ENCODE results near the gene TMEM186. TPM values are rescaled to one million over a fixed set of nuclear protein-coding genes. Genes with fewer than 3 reads are reported as not detected.

Gene TMEM186
- total and polyA plus RNA-seq, 2 experiments from 2014 or later: 8.3 to 14.8 TPM

DNA sequence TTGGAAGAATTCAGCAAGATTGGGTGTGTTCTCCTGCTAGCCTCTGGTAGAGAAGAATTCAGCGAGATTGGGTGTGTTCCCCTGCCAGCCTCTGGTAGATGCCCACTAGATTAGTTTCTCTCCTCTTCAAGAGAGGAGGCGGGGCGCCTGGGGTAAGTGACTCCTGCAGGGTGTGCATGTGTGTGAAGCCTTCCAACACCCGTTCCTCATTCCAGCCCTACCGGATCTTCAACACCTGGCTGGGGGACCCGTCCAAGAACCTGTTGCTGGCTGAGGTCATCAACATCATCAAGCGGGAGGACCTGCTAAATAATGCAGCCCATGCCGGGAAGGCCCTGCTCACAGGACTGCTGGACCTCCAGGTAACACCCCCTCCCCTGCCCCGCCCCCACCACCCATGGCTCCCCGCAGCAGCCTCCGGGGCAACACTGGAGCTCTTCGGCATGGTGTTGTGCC, 21.3 kb downstream of the TMEM186 start (continued):
- TF ChIP-seq, protein P1, sequence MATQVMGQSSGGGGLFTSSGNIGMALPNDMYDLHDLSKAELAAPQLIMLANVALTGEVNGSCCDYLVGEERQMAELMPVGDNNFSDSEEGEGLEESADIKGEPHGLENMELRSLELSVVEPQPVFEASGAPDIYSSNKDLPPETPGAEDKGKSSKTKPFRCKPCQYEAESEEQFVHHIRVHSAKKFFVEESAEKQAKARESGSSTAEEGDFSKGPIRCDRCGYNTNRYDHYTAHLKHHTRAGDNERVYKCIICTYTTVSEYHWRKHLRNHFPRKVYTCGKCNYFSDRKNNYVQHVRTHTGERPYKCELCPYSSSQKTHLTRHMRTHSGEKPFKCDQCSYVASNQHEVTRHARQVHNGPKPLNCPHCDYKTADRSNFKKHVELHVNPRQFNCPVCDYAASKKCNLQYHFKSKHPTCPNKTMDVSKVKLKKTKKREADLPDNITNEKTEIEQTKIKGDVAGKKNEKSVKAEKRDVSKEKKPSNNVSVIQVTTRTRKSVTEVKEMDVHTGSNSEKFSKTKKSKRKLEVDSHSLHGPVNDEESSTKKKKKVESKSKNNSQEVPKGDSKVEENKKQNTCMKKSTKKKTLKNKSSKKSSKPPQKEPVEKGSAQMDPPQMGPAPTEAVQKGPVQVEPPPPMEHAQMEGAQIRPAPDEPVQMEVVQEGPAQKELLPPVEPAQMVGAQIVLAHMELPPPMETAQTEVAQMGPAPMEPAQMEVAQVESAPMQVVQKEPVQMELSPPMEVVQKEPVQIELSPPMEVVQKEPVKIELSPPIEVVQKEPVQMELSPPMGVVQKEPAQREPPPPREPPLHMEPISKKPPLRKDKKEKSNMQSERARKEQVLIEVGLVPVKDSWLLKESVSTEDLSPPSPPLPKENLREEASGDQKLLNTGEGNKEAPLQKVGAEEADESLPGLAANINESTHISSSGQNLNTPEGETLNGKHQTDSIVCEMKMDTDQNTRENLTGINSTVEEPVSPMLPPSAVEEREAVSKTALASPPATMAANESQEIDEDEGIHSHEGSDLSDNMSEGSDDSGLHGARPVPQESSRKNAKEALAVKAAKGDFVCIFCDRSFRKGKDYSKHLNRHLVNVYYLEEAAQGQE (IDR thresholded peaks at IDR 0.05; ENCODE audit: unreplicated experiment): no peak
- TF ChIP-seq, protein P2, sequence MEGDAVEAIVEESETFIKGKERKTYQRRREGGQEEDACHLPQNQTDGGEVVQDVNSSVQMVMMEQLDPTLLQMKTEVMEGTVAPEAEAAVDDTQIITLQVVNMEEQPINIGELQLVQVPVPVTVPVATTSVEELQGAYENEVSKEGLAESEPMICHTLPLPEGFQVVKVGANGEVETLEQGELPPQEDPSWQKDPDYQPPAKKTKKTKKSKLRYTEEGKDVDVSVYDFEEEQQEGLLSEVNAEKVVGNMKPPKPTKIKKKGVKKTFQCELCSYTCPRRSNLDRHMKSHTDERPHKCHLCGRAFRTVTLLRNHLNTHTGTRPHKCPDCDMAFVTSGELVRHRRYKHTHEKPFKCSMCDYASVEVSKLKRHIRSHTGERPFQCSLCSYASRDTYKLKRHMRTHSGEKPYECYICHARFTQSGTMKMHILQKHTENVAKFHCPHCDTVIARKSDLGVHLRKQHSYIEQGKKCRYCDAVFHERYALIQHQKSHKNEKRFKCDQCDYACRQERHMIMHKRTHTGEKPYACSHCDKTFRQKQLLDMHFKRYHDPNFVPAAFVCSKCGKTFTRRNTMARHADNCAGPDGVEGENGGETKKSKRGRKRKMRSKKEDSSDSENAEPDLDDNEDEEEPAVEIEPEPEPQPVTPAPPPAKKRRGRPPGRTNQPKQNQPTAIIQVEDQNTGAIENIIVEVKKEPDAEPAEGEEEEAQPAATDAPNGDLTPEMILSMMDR (conservative IDR thresholded peaks at IDR 0.05; ENCODE audit: low read depth in 2 of 2): no peak
- TF ChIP-seq JUNB (IDR thresholded peaks at IDR 0.05; ENCODE audit: unreplicated experiment) (no peak), ZNF331 (CRISPR knock-in tag; IDR thresholded peaks at IDR 0.05; ENCODE audit: low read depth) (no peak)

DNA sequence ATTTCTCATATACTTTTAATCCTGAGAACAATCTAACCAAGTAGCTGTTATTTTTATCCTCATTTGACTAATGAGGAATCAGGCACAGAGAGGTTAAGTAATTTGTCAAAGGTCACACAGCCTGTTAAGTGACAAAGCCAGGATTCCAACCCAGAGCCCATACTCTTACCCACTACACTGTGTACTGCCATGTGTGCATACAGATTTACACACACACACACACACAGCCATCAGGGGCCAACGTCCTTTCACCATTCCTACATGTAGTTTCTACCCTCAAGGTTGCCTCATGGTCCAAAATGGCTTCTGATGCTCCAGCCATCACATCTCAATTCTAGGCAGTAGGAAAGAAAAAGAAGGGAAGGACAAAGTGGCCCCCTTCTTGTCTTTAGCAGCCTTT, 22.1 kb downstream of the TMEM186 start:
- Mint-ChIP-seq H3K27me3 (ENCODE audit: insufficient read depth, low read depth, poor library complexity) (peaks cover 3% of the 10 kb centered on the region), H3K36me3 (ENCODE audit: low read depth) (peaks cover 6% of the 10 kb centered on the region; the same call in 2 of the 3 replicates), H3K4me3 (no peak overlapping the region), H3K9me3 (no peaks in the 10 kb centered on the region), H3K27ac (no peak overlapping the region), H3K4me1 (no peaks in the 10 kb centered on the region)
- Histone ChIP-seq H3K36me3 (ENCODE audit: insufficient read depth) (no peaks in the 10 kb centered on the region), H3K79me2 (replicated peaks; ENCODE audit: insufficient read depth) (no peaks in the 10 kb centered on the region), H3K4me2 (no peak overlapping the region), H3K27ac (ENCODE audit: low read depth) (no peak overlapping the region), H3K4me1 (ENCODE audit: insufficient read depth) (no peaks in the 10 kb centered on the region), H3K4me3 (no peak overlapping the region), H3K27me3 (ENCODE audit: insufficient read depth) (no peaks in the 10 kb centered on the region), H4K20me1 (replicated peaks; ENCODE audit: insufficient read depth) (no peaks in the 10 kb centered on the region), H3F3A (replicated peaks; ENCODE audit: low read depth) (no peaks in the 10 kb centered on the region), H2AFZ (no peak overlapping the region), H3K9me2 (ENCODE audit: insufficient read depth) (no peaks in the 10 kb centered on the region)
- ATAC-seq: no peak
- DNase-seq (ENCODE audit: low spot score): no peak
- TF ChIP-seq, protein P1 (IDR thresholded peaks at IDR 0.05; ENCODE audit: unreplicated experiment): no peak
- TF ChIP-seq ZNF114 (CRISPR knock-in tag; IDR thresholded peaks at IDR 0.05) (no peak), POLR2AphosphoS5 (IDR thresholded peaks at IDR 0.05; ENCODE audit: low read depth) (no peak)
- TF ChIP-seq, protein P3, sequence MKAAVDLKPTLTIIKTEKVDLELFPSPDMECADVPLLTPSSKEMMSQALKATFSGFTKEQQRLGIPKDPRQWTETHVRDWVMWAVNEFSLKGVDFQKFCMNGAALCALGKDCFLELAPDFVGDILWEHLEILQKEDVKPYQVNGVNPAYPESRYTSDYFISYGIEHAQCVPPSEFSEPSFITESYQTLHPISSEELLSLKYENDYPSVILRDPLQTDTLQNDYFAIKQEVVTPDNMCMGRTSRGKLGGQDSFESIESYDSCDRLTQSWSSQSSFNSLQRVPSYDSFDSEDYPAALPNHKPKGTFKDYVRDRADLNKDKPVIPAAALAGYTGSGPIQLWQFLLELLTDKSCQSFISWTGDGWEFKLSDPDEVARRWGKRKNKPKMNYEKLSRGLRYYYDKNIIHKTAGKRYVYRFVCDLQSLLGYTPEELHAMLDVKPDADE (IDR thresholded peaks at IDR 0.05): no peak
- TF ChIP-seq, protein P4, sequence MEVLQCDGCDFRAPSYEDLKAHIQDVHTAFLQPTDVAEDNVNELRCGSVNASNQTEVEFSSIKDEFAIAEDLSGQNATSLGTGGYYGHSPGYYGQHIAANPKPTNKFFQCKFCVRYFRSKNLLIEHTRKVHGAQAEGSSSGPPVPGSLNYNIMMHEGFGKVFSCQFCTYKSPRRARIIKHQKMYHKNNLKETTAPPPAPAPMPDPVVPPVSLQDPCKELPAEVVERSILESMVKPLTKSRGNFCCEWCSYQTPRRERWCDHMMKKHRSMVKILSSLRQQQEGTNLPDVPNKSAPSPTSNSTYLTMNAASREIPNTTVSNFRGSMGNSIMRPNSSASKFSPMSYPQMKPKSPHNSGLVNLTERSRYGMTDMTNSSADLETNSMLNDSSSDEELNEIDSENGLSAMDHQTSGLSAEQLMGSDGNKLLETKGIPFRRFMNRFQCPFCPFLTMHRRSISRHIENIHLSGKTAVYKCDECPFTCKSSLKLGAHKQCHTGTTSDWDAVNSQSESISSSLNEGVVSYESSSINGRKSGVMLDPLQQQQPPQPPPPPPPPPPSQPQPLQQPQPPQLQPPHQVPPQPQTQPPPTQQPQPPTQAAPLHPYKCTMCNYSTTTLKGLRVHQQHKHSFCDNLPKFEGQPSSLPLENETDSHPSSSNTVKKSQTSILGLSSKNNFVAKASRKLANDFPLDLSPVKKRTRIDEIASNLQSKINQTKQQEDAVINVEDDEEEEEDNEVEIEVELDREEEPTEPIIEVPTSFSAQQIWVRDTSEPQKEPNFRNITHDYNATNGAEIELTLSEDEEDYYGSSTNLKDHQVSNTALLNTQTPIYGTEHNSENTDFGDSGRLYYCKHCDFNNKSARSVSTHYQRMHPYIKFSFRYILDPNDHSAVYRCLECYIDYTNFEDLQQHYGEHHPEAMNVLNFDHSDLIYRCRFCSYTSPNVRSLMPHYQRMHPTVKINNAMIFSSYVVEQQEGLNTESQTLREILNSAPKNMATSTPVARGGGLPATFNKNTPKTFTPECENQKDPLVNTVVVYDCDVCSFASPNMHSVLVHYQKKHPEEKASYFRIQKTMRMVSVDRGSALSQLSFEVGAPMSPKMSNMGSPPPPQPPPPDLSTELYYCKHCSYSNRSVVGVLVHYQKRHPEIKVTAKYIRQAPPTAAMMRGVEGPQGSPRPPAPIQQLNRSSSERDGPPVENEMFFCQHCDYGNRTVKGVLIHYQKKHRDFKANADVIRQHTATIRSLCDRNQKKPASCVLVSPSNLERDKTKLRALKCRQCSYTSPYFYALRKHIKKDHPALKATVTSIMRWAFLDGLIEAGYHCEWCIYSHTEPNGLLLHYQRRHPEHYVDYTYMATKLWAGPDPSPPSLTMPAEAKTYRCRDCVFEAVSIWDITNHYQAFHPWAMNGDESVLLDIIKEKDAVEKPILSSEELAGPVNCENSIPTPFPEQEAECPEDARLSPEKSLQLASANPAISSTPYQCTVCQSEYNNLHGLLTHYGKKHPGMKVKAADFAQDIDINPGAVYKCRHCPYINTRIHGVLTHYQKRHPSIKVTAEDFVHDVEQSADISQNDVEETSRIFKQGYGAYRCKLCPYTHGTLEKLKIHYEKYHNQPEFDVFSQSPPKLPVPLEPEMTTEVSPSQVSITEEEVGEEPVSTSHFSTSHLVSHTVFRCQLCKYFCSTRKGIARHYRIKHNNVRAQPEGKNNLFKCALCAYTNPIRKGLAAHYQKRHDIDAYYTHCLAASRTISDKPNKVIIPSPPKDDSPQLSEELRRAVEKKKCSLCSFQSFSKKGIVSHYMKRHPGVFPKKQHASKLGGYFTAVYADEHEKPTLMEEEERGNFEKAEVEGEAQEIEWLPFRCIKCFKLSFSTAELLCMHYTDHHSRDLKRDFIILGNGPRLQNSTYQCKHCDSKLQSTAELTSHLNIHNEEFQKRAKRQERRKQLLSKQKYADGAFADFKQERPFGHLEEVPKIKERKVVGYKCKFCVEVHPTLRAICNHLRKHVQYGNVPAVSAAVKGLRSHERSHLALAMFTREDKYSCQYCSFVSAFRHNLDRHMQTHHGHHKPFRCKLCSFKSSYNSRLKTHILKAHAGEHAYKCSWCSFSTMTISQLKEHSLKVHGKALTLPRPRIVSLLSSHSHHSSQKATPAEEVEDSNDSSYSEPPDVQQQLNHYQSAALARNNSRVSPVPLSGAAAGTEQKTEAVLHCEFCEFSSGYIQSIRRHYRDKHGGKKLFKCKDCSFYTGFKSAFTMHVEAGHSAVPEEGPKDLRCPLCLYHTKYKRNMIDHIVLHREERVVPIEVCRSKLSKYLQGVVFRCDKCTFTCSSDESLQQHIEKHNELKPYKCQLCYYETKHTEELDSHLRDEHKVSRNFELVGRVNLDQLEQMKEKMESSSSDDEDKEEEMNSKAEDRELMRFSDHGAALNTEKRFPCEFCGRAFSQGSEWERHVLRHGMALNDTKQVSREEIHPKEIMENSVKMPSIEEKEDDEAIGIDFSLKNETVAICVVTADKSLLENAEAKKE (CRISPR knock-in tag; IDR thresholded peaks at IDR 0.05): no peak

All from GM23338 (cell line).